Trophoblast cell (in vitro differentiated cells and primary cell): ENCODE results near the gene GPHA2.

Experiments used
- DNase-seq, 2 donors: peaks; one replicate each; pipeline ENCODE4 v3.0.0-alpha.2; 2016
- H2AFZ ChIP-seq: 2 replicates; pipeline ENCODE4 v1.6.1; 2013; ENCODE audit warnings: low read length, moderate library complexity, mild to moderate bottlenecking; ENCODE audit not compliant: insufficient read depth, poor library complexity
- H2AK5ac ChIP-seq: 2 replicates; pipeline ENCODE4 v1.6.1; 2013; ENCODE audit warnings: mild to moderate bottlenecking, low read length
- H2BK120ac ChIP-seq: 2 replicates; pipeline ENCODE4 v1.6.1; 2013; ENCODE audit warnings: low read length, mild to moderate bottlenecking, moderate library complexity; ENCODE audit not compliant: insufficient read depth, poor library complexity
- H2BK12ac ChIP-seq: 2 replicates; pipeline ENCODE4 v1.6.1; 2013; ENCODE audit warnings: mild to moderate bottlenecking, low read length, moderate library complexity
- H2BK5ac ChIP-seq: 2 replicates; pipeline ENCODE4 v1.6.1; 2013; ENCODE audit warnings: low read length, low read depth, moderate library complexity, mild to moderate bottlenecking; ENCODE audit not compliant: poor library complexity
- H3K14ac ChIP-seq: 2 replicates; pipeline ENCODE4 v1.6.1; 2013; ENCODE audit warnings: mild to moderate bottlenecking, low read length
- H3K18ac ChIP-seq: 2 replicates; pipeline ENCODE4 v1.6.1; 2013; ENCODE audit warnings: mild to moderate bottlenecking, low read length
- H3K23ac ChIP-seq: 2 replicates; pipeline ENCODE4 v1.6.1; 2013; ENCODE audit warnings: low read length
- H3K27ac ChIP-seq: 2 replicates; pipeline ENCODE4 v1.5.1; 2013; ENCODE audit warnings: low read depth, mild to moderate bottlenecking, inconsistent platforms, low read length, moderate library complexity
- H3K27me3 ChIP-seq: 2 replicates; pipeline ENCODE4 v1.6.1; 2013; ENCODE audit warnings: inconsistent platforms, mild to moderate bottlenecking, low read length, moderate library complexity; ENCODE audit not compliant: insufficient read depth
- H3K36me3 ChIP-seq, 2 experiments: 1 replicate in 1 of 2; 2 replicates in 1 of 2; pipeline ENCODE4 v1.6.1; 2013; ENCODE audit warnings: low read length in 2 of 2, mild to moderate bottlenecking in 2 of 2, moderate library complexity in 1 of 2; ENCODE audit not compliant: insufficient read depth in 2 of 2, control insufficient read depth in 1 of 2
- H3K4ac ChIP-seq: 2 replicates; pipeline ENCODE4 v1.6.1; 2013; ENCODE audit warnings: low read depth, mild to moderate bottlenecking, low read length, moderate library complexity
- H3K4me1 ChIP-seq, 2 experiments: 1 replicate in 1 of 2; 2 replicates in 1 of 2; pipeline ENCODE4 v1.6.1; 2013; ENCODE audit warnings: low read length in 2 of 2, mild to moderate bottlenecking in 2 of 2, moderate library complexity in 1 of 2; ENCODE audit not compliant: insufficient read depth in 2 of 2, control insufficient read depth in 1 of 2
- H3K4me2 ChIP-seq: 2 replicates; pipeline ENCODE4 v1.6.1; 2013; ENCODE audit warnings: inconsistent platforms, mild to moderate bottlenecking, low read length, moderate library complexity
- H3K4me3 ChIP-seq: 2 replicates; pipeline ENCODE4 v1.5.1; 2013; ENCODE audit warnings: mild to moderate bottlenecking, low read depth, low read length, inconsistent platforms
- H3K79me1 ChIP-seq: one replicate; pipeline ENCODE4 v1.6.1; 2013; ENCODE audit warnings: low read length
- H3K79me2 ChIP-seq: 2 replicates; pipeline ENCODE4 v1.6.1; 2013; ENCODE audit warnings: low read length, mild to moderate bottlenecking; ENCODE audit not compliant: control insufficient read depth, insufficient read depth, poor library complexity
- H3K9ac ChIP-seq: 2 replicates; pipeline ENCODE4 v1.6.1; 2013; ENCODE audit warnings: mild to moderate bottlenecking, low read length
- H3K9me3 ChIP-seq: 2 replicates; pipeline ENCODE4 v1.6.1; 2013; ENCODE audit warnings: low read depth, mild to moderate bottlenecking, control low read depth, inconsistent platforms, low read length; ENCODE audit not compliant: insufficient read depth
- H4K12ac ChIP-seq: 2 replicates; pipeline ENCODE4 v1.6.1; 2013; ENCODE audit warnings: low read depth, mild to moderate bottlenecking, low read length, moderate library complexity
- H4K8ac ChIP-seq: 2 replicates; pipeline ENCODE4 v1.6.1; 2013; ENCODE audit warnings: low read depth, mild to moderate bottlenecking, low read length, moderate library complexity
- H4K91ac ChIP-seq: one replicate; pipeline ENCODE4 v1.6.1; 2013; ENCODE audit warnings: low read depth, mild to moderate bottlenecking, low read length, moderate library complexity
- WGBS: extraction: QIAGEN DNeasy Blood & Tissue Kit; methylation state at CpG from one replicate; pipeline ENCODE4 v1.1.7; 2013; ENCODE audit warnings: missing lambda C conversion rate; ENCODE audit not compliant: insufficient read length, insufficient coverage; ENCODE audit errors: extremely low coverage; 5-methylcytosine and 5-hydroxymethylcytosine counted together

The GPHA2 gene

GRCh38 chr11:64963072-64963631 lies 27.5 kb upstream of the GPHA2 start:
- Histone ChIP-seq H3K27ac (no peak overlapping the region), H3K79me1 (no peaks in the 10 kb centered on the region), H2BK5ac (no peak overlapping the region), H4K12ac (no peak overlapping the region), H3K9me3 (no peaks in the 10 kb centered on the region), H2BK120ac (no peak overlapping the region), H2AK5ac (no peak overlapping the region), H3K27me3 (no peaks in the 10 kb centered on the region), H3K4me1 (no peaks in the 10 kb centered on the region), H3K18ac (no peak overlapping the region), H3K4ac (no peak overlapping the region), H3K14ac (no peak overlapping the region), H3K4me2 (no peak overlapping the region), H3K36me3 (no peaks in the 10 kb centered on the region), H2BK12ac (no peak overlapping the region), H3K4me3 (no peak overlapping the region), H4K8ac (no peak overlapping the region), H3K23ac (no peak overlapping the region), H3K79me2 (no peaks in the 10 kb centered on the region), H2AFZ (no peak overlapping the region), H4K91ac (no peak overlapping the region), H3K9ac (no peak overlapping the region)
- no peak for DNase-seq
- WGBS = no CpG with 5 or more reads among the region's 5 CpGs

- Histone ChIP-seq H3K9ac (no peak overlapping the region), H3K79me1 (no peaks in the 10 kb centered on the region), H4K91ac (no peak overlapping the region), H3K4me1 (no peaks in the 10 kb centered on the region), H3K36me3 (no peaks in the 10 kb centered on the region), H2AK5ac (no peak overlapping the region), H3K9me3 (no peaks in the 10 kb centered on the region), H3K4me2 (no peak overlapping the region), H3K18ac (no peak overlapping the region), H2BK120ac (no peak overlapping the region), H4K12ac (no peak overlapping the region), H3K79me2 (no peaks in the 10 kb centered on the region), H3K14ac (no peak overlapping the region), H3K4ac (no peak overlapping the region), H3K27ac (no peak overlapping the region), H3K23ac (no peak overlapping the region), H4K8ac (no peak overlapping the region), H3K27me3 (no peaks in the 10 kb centered on the region), H2BK5ac (no peak overlapping the region), H2BK12ac (no peak overlapping the region), H3K4me3 (no peak overlapping the region), H2AFZ (no peak overlapping the region)
- DNase-seq = peak in 1 of 2 donors; percentile 20
- WGBS = no CpG with 5 or more reads among the region's 4 CpGs
These were observed 25.0 kb upstream of the GPHA2 start for GRCh38 chr11:64960719-64961118.

- Histone ChIP-seq H3K4ac (no peak overlapping the region), H4K8ac (no peak overlapping the region), H4K91ac (no peak overlapping the region), H3K4me2 (no peak overlapping the region), H2AK5ac (no peak overlapping the region), H3K4me1 (no peaks in the 10 kb centered on the region), H3K27ac (no peak overlapping the region), H3K36me3 (no peaks in the 10 kb centered on the region), H3K18ac (no peak overlapping the region), H3K9me3 (no peaks in the 10 kb centered on the region), H2BK12ac (no peak overlapping the region), H3K9ac (no peak overlapping the region), H3K27me3 (no peaks in the 10 kb centered on the region), H4K12ac (no peak overlapping the region), H3K23ac (no peak overlapping the region), H2AFZ (no peak overlapping the region), H2BK120ac (no peak overlapping the region), H2BK5ac (no peak overlapping the region), H3K4me3 (no peak overlapping the region), H3K14ac (no peak overlapping the region), H3K79me2 (no peaks in the 10 kb centered on the region), H3K79me1 (no peaks in the 10 kb centered on the region)
- WGBS = no CpG with 5 or more reads among the region's 3 CpGs
- no peak for DNase-seq
These were observed 23.8 kb upstream of the GPHA2 start for GRCh38 chr11:64959498-64959897.

- Histone ChIP-seq H3K4me1 (no peaks in the 10 kb centered on the region), H3K36me3 (no peaks in the 10 kb centered on the region), H2AFZ (no peak overlapping the region), H3K23ac (no peak overlapping the region), H2BK5ac (no peak overlapping the region), H3K9me3 (no peaks in the 10 kb centered on the region), H3K79me2 (no peaks in the 10 kb centered on the region), H4K8ac (no peak overlapping the region), H3K27ac (no peak overlapping the region), H3K9ac (no peak overlapping the region), H2AK5ac (no peak overlapping the region), H3K4ac (no peak overlapping the region), H3K4me3 (no peak overlapping the region), H2BK12ac (no peak overlapping the region), H3K79me1 (no peaks in the 10 kb centered on the region), H4K12ac (no peak overlapping the region), H3K18ac (no peak overlapping the region), H4K91ac (no peak overlapping the region), H3K4me2 (no peak overlapping the region), H3K27me3 (no peaks in the 10 kb centered on the region), H2BK120ac (no peak overlapping the region), H3K14ac (no peak overlapping the region)
- WGBS = no CpG with 5 or more reads among the region's 5 CpGs
- no peak for DNase-seq
These were observed 18.5 kb upstream of the GPHA2 start for GRCh38 chr11:64954201-64954600.
